Measurements from ENCODE around the gene MRPL41.
"Not testable (repeated sequence)": the region's sequence is repeated elsewhere in the genome, so short reads cannot be mapped to it uniquely, and the experiment has no call there.

The MRPL41 gene

GRCh38 chr9:137588311-137588710, 36.6 kb downstream of the MRPL41 start:
- no peak for DNase-seq

- no peak for DNase-seq
Measured at GRCh38 chr9:137588891-137589290, 37.2 kb downstream of the MRPL41 start.

GRCh38 chr9:137589441-137590122, 37.9 kb downstream of the MRPL41 start:
- no peak for DNase-seq

GRCh38 chr9:137590123-137590468, 38.4 kb downstream of the MRPL41 start:
- DNase-seq, result no peak

GRCh38 chr9:137590469-137591383, 39.0 kb downstream of the MRPL41 start, which contains the start of gene ZMYND19:
TSS of gene ZMYND19 (minus strand) at chr9:137590512. CDS start at chr9:137590263, 249 bp downstream.
- DNase-seq, result peak; percentile 98

- no peak for DNase-seq
Measured at GRCh38 chr9:137592767-137593166, 41.1 kb downstream of the MRPL41 start.

- no peak for DNase-seq
Measured at GRCh38 chr9:137593176-137593575, 41.5 kb downstream of the MRPL41 start.

DNA sequence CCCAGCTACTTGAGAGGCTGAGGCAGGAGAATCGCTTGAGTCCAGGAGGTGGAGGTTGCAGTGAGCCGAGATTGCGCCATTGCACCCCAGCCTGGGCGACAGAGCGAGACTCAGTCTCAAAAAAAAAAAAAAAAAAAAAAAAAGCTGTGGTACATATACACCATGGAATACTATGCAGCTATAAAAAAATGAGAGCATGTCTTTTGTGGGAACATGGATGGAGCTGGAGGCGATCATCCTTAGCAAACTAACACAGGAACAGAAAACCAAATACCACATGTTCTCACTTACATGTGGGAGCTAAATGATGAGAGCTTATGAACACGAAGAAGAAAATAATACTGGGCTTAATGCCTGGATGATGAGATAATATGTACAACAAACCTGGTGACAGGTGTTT, 44.9 kb downstream of the MRPL41 start:
- not testable (repeated sequence) for DNase-seq

- DNase-seq, result no peak
Measured at GRCh38 chr9:137598943-137599342, 47.3 kb downstream of the MRPL41 start.

Measured in suppressor macrophage treated with lipopolysaccharide for 4 hours (primary cell).